GM23338 (cell line): ENCODE measurements around the gene CYB5RL. TPM values are rescaled to one million over a fixed set of nuclear protein-coding genes. Genes with fewer than 3 reads are reported as not detected.

ENCODE experiments used
- ATAC-seq: fragments of 200-7000 bp; cut with Tn5 transposase; 3 replicates; pipeline ENCODE4 v1.9.1; 2020
- DNase-seq: peaks from one replicate; pipeline ENCODE4 v3.0.0-alpha.2; 2015; ENCODE audit warnings: low spot score
- H2AFZ ChIP-seq: fragments of 200-600 bp; sonication (generic); 2 replicates; pipeline ENCODE4 v1.8.0; 2016; ENCODE audit warnings: antibody characterized with exemption, mild to moderate bottlenecking, moderate library complexity
- H3F3A ChIP-seq: fragments of 200-600 bp; sonication (generic); replicated peaks from 2 replicates; pipeline ENCODE4 v1.8.0; 2017; ENCODE audit warnings: antibody characterized with exemption, mixed run types, low read depth
- H3K27ac ChIP-seq: fragments of 200-600 bp; sonication (generic); 2 replicates; pipeline ENCODE4 v1.6.1; 2016; ENCODE audit warnings: low read depth
- H3K27me3 ChIP-seq: fragments of 200-600 bp; sonication (generic); 2 replicates; pipeline ENCODE4 v1.8.0; 2016; ENCODE audit warnings: mild to moderate bottlenecking, mixed run types, moderate library complexity; ENCODE audit not compliant: insufficient read depth
- H3K36me3 ChIP-seq: fragments of 200-600 bp; sonication (generic); 2 replicates; pipeline ENCODE4 v1.8.0; 2016; ENCODE audit warnings: mild to moderate bottlenecking; ENCODE audit not compliant: insufficient read depth
- H3K4me1 ChIP-seq: fragments of 200-600 bp; sonication (generic); 2 replicates; pipeline ENCODE4 v1.8.0; 2016; ENCODE audit warnings: mild to moderate bottlenecking, moderate library complexity; ENCODE audit not compliant: insufficient read depth
- H3K4me2 ChIP-seq: fragments of 200-600 bp; sonication (generic); 2 replicates; pipeline ENCODE4 v1.7.1; 2017; ENCODE audit warnings: mixed run types
- H3K4me3 ChIP-seq: fragments of 200-600 bp; sonication (generic); 2 replicates; pipeline ENCODE4 v1.6.1; 2016; ENCODE audit warnings: mixed run types
- H3K79me2 ChIP-seq: fragments of 200-600 bp; sonication (generic); replicated peaks from 2 replicates; pipeline ENCODE4 v1.8.0; 2017; ENCODE audit warnings: mild to moderate bottlenecking; ENCODE audit not compliant: insufficient read depth
- H3K9me2 ChIP-seq: fragments of 200-600 bp; sonication (generic); 2 replicates; pipeline ENCODE4 v1.8.0; 2017; ENCODE audit not compliant: insufficient read depth
- H4K20me1 ChIP-seq: fragments of 200-600 bp; sonication (generic); replicated peaks from 2 replicates; pipeline ENCODE4 v1.8.0; 2017; ENCODE audit warnings: mild to moderate bottlenecking; ENCODE audit not compliant: insufficient read depth
- H3K27ac Mint-ChIP-seq: 2 replicates; pipeline ENCODE4 v1.8.0; 2020; ENCODE audit warnings: inconsistent platforms, mild to moderate bottlenecking, moderate library complexity, mixed read lengths
- H3K27me3 Mint-ChIP-seq: 3 replicates; pipeline ENCODE4 v1.8.0; 2022; ENCODE audit warnings: low read depth, mild to moderate bottlenecking, moderate library complexity, mixed read lengths, inconsistent platforms; ENCODE audit not compliant: insufficient read depth, poor library complexity
- H3K36me3 Mint-ChIP-seq: 3 replicates; pipeline ENCODE4 v1.8.0; 2021; ENCODE audit warnings: low read depth, mild to moderate bottlenecking, inconsistent platforms, moderate library complexity, mixed read lengths
- H3K4me1 Mint-ChIP-seq: 3 replicates; pipeline ENCODE4 v1.8.0; 2020; ENCODE audit warnings: mild to moderate bottlenecking, inconsistent platforms, mixed read lengths
- H3K4me3 Mint-ChIP-seq: 3 replicates; pipeline ENCODE4 v1.8.0; 2021; ENCODE audit warnings: moderate library complexity, mild to moderate bottlenecking, inconsistent platforms, mixed read lengths
- H3K9me3 Mint-ChIP-seq: 3 replicates; pipeline ENCODE4 v1.8.0; 2020; ENCODE audit warnings: moderate library complexity, mild to moderate bottlenecking, inconsistent platforms, mixed read lengths
- CREB1 ChIP-seq: fragments of 250-450 bp; sonication (Bioruptor Pico); IDR thresholded peaks from 2 replicates; pipeline ENCODE4 v1.5.0; 2020; ENCODE audit warnings: low read depth, mild to moderate bottlenecking, moderate library complexity
- CTCF ChIP-seq, 2 experiments: fragments of 200-600 bp in 1 of 2; sonication (generic) in 1 of 2; conservative IDR thresholded peaks; 2 replicates each; pipeline versions ENCODE4 v1.5.1 to v1.6.1; 2016 to 2017; ENCODE audit warnings: antibody characterized with exemption in 2 of 2, low read depth in 2 of 2, mild to moderate bottlenecking in 2 of 2, moderate library complexity in 1 of 2
- ETS1 ChIP-seq: IDR thresholded peaks from 2 replicates; pipeline ENCODE4 v1.6.1; 2016; ENCODE audit warnings: antibody characterized with exemption
- EZH2 ChIP-seq: fragments of 200-600 bp; sonication (generic); IDR thresholded peaks from one replicate; pipeline ENCODE4 v1.8.0; 2017; ENCODE audit warnings: antibody characterized with exemption, mild to moderate bottlenecking, low read depth; ENCODE audit not compliant: unreplicated experiment
- EZH2phosphoT487 ChIP-seq: fragments of 200-600 bp; sonication (generic); IDR thresholded peaks from one replicate; pipeline ENCODE4 v1.8.1; 2018; ENCODE audit warnings: antibody characterized with exemption; ENCODE audit not compliant: unreplicated experiment
- JUNB ChIP-seq: IDR thresholded peaks from one replicate; pipeline ENCODE4 v1.6.1; 2016; ENCODE audit warnings: antibody characterized with exemption; ENCODE audit not compliant: unreplicated experiment
- NANOG ChIP-seq: IDR thresholded peaks from 2 replicates; pipeline ENCODE4 v1.6.1; 2016; ENCODE audit warnings: antibody characterized with exemption, borderline replicate concordance
- POLR2AphosphoS5 ChIP-seq: IDR thresholded peaks from 2 replicates; pipeline ENCODE4 v1.6.1; 2016; ENCODE audit warnings: antibody characterized with exemption, low read depth
- REST ChIP-seq: IDR thresholded peaks from one replicate; pipeline ENCODE4 v1.6.1; 2018; ENCODE audit warnings: antibody characterized with exemption; ENCODE audit not compliant: unreplicated experiment
- STAT1 ChIP-seq: IDR thresholded peaks from one replicate; pipeline ENCODE4 v1.6.1; 2016; ENCODE audit warnings: antibody characterized with exemption; ENCODE audit not compliant: unreplicated experiment
- ZNF114 ChIP-seq: fragments of 250-450 bp; sonication (Bioruptor Pico); IDR thresholded peaks from 2 replicates; pipeline ENCODE4 v1.5.0; 2020; ENCODE audit warnings: mild to moderate bottlenecking, moderate library complexity
- ZNF331 ChIP-seq: fragments of 250-450 bp; sonication (Bioruptor Pico); IDR thresholded peaks from 2 replicates; pipeline ENCODE4 v1.5.0; 2020; ENCODE audit warnings: low read depth, mild to moderate bottlenecking, moderate library complexity
- ZNF462 ChIP-seq: fragments of 250-450 bp; sonication (Bioruptor Pico); IDR thresholded peaks from 2 replicates; pipeline ENCODE4 v1.5.0; 2020; ENCODE audit warnings: mild to moderate bottlenecking, moderate library complexity
- polyA plus RNA-seq: library from polyadenylated mRNA; unstranded; fragments of >200 nt; fragmentation: Nextera tagmentation; extraction: Ambion mirVana; gene quantifications from 2 replicates; pipeline ENCODE4 v1.2.1, GENCODE V29; 2016
- total RNA-seq: library from RNA; depleted of rRNA; stranded (reverse); fragments of >200 nt; shearing (Covaris generic); gene quantifications from 2 replicates; pipeline ENCODE4 v1.2.3, GENCODE V29; 2014

Gene CYB5RL
- total and polyA plus RNA-seq, 2 experiments from 2014 or later: 5.9 to 11.5 TPM

GRCh38 chr1:54169068-54169467 lies 30.8 kb downstream of the CYB5RL start:
- Histone ChIP-seq H3K27ac (no peak overlapping the region), H3K9me2 (no peaks in the 10 kb centered on the region), H2AFZ (no peak overlapping the region), H3K27me3 (no peaks in the 10 kb centered on the region), H3K4me3 (no peak overlapping the region), H3K4me1 (no peaks in the 10 kb centered on the region), H3F3A (no peaks in the 10 kb centered on the region), H3K4me2 (no peak overlapping the region), H3K36me3 (no peaks in the 10 kb centered on the region), H3K79me2 (no peaks in the 10 kb centered on the region), H4K20me1 (no peaks in the 10 kb centered on the region)
- TF ChIP-seq EZH2phosphoT487: no peak
- no peak for TF ChIP-seq EZH2
- no peak for TF ChIP-seq CREB1 (CRISPR knock-in tag)
- no peak for TF ChIP-seq NANOG
- no peak for TF ChIP-seq ZNF114
- TF ChIP-seq JUNB: no peak
- TF ChIP-seq STAT1: no peak
- TF ChIP-seq ETS1: no peak
- TF ChIP-seq ZNF331: no peak
- TF ChIP-seq ZNF462 (CRISPR knock-in tag): no peak
- no peak for TF ChIP-seq CTCF (conservative IDR thresholded peaks at IDR 0.05; ENCODE audit: low read depth in 2 of 2)
- TF ChIP-seq REST: no peak
- TF ChIP-seq POLR2AphosphoS5: no peak
- DNase-seq (no peak), ATAC-seq (no peak)
- no peak overlapping the region for H3K27ac Mint-ChIP-seq
- H3K4me3 Mint-ChIP-seq: no peak overlapping the region
- H3K36me3 Mint-ChIP-seq: no peaks in the 10 kb centered on the region
- peaks cover 4% of the 10 kb centered on the region for H3K27me3 Mint-ChIP-seq
- H3K9me3 Mint-ChIP-seq: no peaks in the 10 kb centered on the region
- H3K4me1 Mint-ChIP-seq: peaks cover 10% of the 10 kb centered on the region; the same call in 2 of the 3 replicates
